HEK293 (cell line): ENCODE data around the gene IL24.
A peak's percentile ranks its signal among the peaks of the same experiment; 100 is the strongest.

ENCODE experiments used
- HIC1 ChIP-seq: fragments of 450-650 bp; formaldehyde crosslinking; IDR thresholded peaks from 2 replicates; pipeline ENCODE4 v1.5.1; 2016; ENCODE audit warnings: missing biosample characterization, missing genetic modification characterization
- HOXA7 ChIP-seq: sonication (generic); formaldehyde crosslinking; IDR thresholded peaks from 2 replicates; pipeline ENCODE4 v1.8.1; 2022; ENCODE audit warnings: missing genetic modification reagents, borderline replicate concordance
- HOXD13 ChIP-seq: sonication (generic); formaldehyde crosslinking; IDR thresholded peaks from 2 replicates; pipeline ENCODE4 v1.8.0; 2022; ENCODE audit warnings: missing genetic modification reagents, borderline replicate concordance
- KLF9 ChIP-seq: fragments of 450-650 bp; formaldehyde crosslinking; IDR thresholded peaks from 2 replicates; pipeline ENCODE4 v1.5.1; 2016; ENCODE audit warnings: missing biosample characterization, missing genetic modification characterization, low read depth
- MZF1 ChIP-seq: fragments of 450-650 bp; formaldehyde crosslinking; IDR thresholded peaks from 2 replicates; pipeline ENCODE4 v1.5.1; 2017; ENCODE audit warnings: missing biosample characterization, missing genetic modification characterization, borderline replicate concordance
- SCRT2 ChIP-seq: fragments of 450-650 bp; formaldehyde crosslinking; IDR thresholded peaks from 2 replicates; pipeline ENCODE4 v1.5.1; 2016; ENCODE audit warnings: missing biosample characterization, missing genetic modification characterization
- SP2 ChIP-seq: fragments of 450-650 bp; formaldehyde crosslinking; IDR thresholded peaks from 2 replicates; pipeline ENCODE4 v1.5.1; 2016; ENCODE audit warnings: missing biosample characterization, missing genetic modification characterization
- SP3 ChIP-seq: fragments of 450-650 bp; formaldehyde crosslinking; IDR thresholded peaks from 2 replicates; pipeline ENCODE4 v1.5.1; 2016; ENCODE audit warnings: missing biosample characterization, missing genetic modification characterization
- TCF7L2 ChIP-seq: IDR thresholded peaks from 2 replicates; pipeline ENCODE4 v1.6.1; 2011; ENCODE audit warnings: low read depth, mild to moderate bottlenecking, inconsistent platforms, low read length, moderate library complexity, borderline replicate concordance
- ZBTB17 ChIP-seq: fragments of 450-650 bp; formaldehyde crosslinking; IDR thresholded peaks from 2 replicates; pipeline ENCODE4 v1.5.1; 2016; ENCODE audit warnings: missing biosample characterization, missing genetic modification characterization
- ZBTB20 ChIP-seq: fragments of 450-650 bp; formaldehyde crosslinking; IDR thresholded peaks from 2 replicates; pipeline ENCODE4 v1.5.1; 2016; ENCODE audit warnings: missing biosample characterization, missing genetic modification characterization
- ZBTB48 ChIP-seq: fragments of 450-650 bp; formaldehyde crosslinking; IDR thresholded peaks from 2 replicates; pipeline ENCODE4 v1.5.1; 2016; ENCODE audit warnings: missing biosample characterization, missing genetic modification characterization
- ZEB2 ChIP-seq: fragments of 450-650 bp; formaldehyde crosslinking; IDR thresholded peaks from 2 replicates; pipeline ENCODE4 v1.5.1; 2016; ENCODE audit warnings: missing biosample characterization, missing genetic modification characterization
- ZFP3 ChIP-seq: fragments of 450-650 bp; formaldehyde crosslinking; IDR thresholded peaks from 2 replicates; pipeline ENCODE4 v1.5.1; 2016; ENCODE audit warnings: low read depth, missing biosample characterization, missing genetic modification characterization
- ZNF2 ChIP-seq: fragments of 450-650 bp; formaldehyde crosslinking; IDR thresholded peaks from 2 replicates; pipeline ENCODE4 v1.5.1; 2016; ENCODE audit warnings: missing biosample characterization, missing genetic modification characterization
- ZNF24 ChIP-seq: fragments of 450-650 bp; formaldehyde crosslinking; IDR thresholded peaks from 2 replicates; pipeline ENCODE4 v1.5.1; 2016; ENCODE audit warnings: missing biosample characterization, missing genetic modification characterization
- ZNF311 ChIP-seq: fragments of 450-650 bp; formaldehyde crosslinking; IDR thresholded peaks from 2 replicates; pipeline ENCODE4 v1.5.1; 2017; ENCODE audit warnings: missing biosample characterization, missing genetic modification characterization, borderline replicate concordance
- ZNF350 ChIP-seq: fragments of 450-650 bp; formaldehyde crosslinking; IDR thresholded peaks from 2 replicates; pipeline ENCODE4 v1.5.0; 2017; ENCODE audit warnings: missing biosample characterization, mild to moderate bottlenecking, missing genetic modification characterization
- ZNF37A ChIP-seq: fragments of 450-650 bp; IDR thresholded peaks from 2 replicates; pipeline ENCODE4 v1.5.1; 2018; ENCODE audit warnings: missing biosample characterization, missing genetic modification characterization
- ZNF416 ChIP-seq: fragments of 450-650 bp; formaldehyde crosslinking; IDR thresholded peaks from 2 replicates; pipeline ENCODE4 v1.5.1; 2016; ENCODE audit warnings: missing biosample characterization, missing genetic modification characterization
- ZNF426 ChIP-seq: fragments of 450-650 bp; formaldehyde crosslinking; IDR thresholded peaks from 2 replicates; pipeline ENCODE4 v1.5.1; 2017; ENCODE audit warnings: missing biosample characterization, missing genetic modification characterization, mild to moderate bottlenecking, inconsistent platforms, moderate library complexity
- ZNF623 ChIP-seq: fragments of 450-650 bp; formaldehyde crosslinking; IDR thresholded peaks from 2 replicates; pipeline ENCODE4 v1.5.1; 2016; ENCODE audit warnings: missing biosample characterization, missing genetic modification characterization
- ZNF626 ChIP-seq: fragments of 450-650 bp; sonication (Bioruptor Pico); formaldehyde crosslinking; IDR thresholded peaks from 2 replicates; pipeline ENCODE4 v1.5.1; 2018; ENCODE audit warnings: missing biosample characterization, missing genetic modification characterization, inconsistent platforms
- ZNF645 ChIP-seq: fragments of 450-650 bp; formaldehyde crosslinking; IDR thresholded peaks from 2 replicates; pipeline ENCODE4; 2016; ENCODE audit warnings: missing biosample characterization, missing genetic modification characterization
- ZNF658 ChIP-seq: fragments of 450-650 bp; formaldehyde crosslinking; IDR thresholded peaks from 2 replicates; pipeline ENCODE4; 2016; ENCODE audit warnings: missing biosample characterization, missing genetic modification characterization
- ZNF660 ChIP-seq: fragments of 450-650 bp; IDR thresholded peaks from 2 replicates; pipeline ENCODE4 v1.5.1; 2018; ENCODE audit warnings: missing biosample characterization, mild to moderate bottlenecking, missing genetic modification characterization
- ZNF701 ChIP-seq: fragments of 450-650 bp; formaldehyde crosslinking; IDR thresholded peaks from 2 replicates; pipeline ENCODE4 v1.5.1; 2016; ENCODE audit warnings: missing biosample characterization, missing genetic modification characterization
- ZNF785 ChIP-seq: fragments of 450-650 bp; formaldehyde crosslinking; IDR thresholded peaks from 2 replicates; pipeline ENCODE4 v1.5.1; 2016; ENCODE audit warnings: missing biosample characterization, missing genetic modification characterization
- TF ChIP-seq, protein P1 (sequence below): fragments of 450-650 bp; formaldehyde crosslinking; IDR thresholded peaks from 2 replicates; pipeline ENCODE4 v1.5.1; 2016; ENCODE audit warnings: missing biosample characterization, missing genetic modification characterization
- TF ChIP-seq, protein P2 (sequence below): fragments of 450-650 bp; formaldehyde crosslinking; IDR thresholded peaks from 2 replicates; pipeline ENCODE4 v1.5.1; 2016; ENCODE audit warnings: missing biosample characterization, missing genetic modification characterization, borderline replicate concordance
- TF ChIP-seq, protein P3 (sequence below): fragments of 450-650 bp; formaldehyde crosslinking; IDR thresholded peaks from 2 replicates; pipeline ENCODE4 v1.5.1; 2016; ENCODE audit warnings: missing biosample characterization, missing genetic modification characterization

Gene IL24

GRCh38 chr1:206909161-206909882 is 12.1 kb downstream of the IL24 start (continued):
- TF ChIP-seq HOXA7 (CRISPR knock-in tag) (no peak), ZNF623 (tag by site-specific recombination) (no peak), ZBTB48 (tag by site-specific recombination) (peak; percentile 59), ZNF416 (tag by site-specific recombination) (no peak), ZBTB20 (tag by site-specific recombination) (peak; percentile 62), ZNF645 (tag by site-specific recombination) (no peak), KLF9 (no peak), ZNF24 (tag by site-specific recombination) (no peak), HOXD13 (CRISPR knock-in tag) (no peak), HIC1 (tag by site-specific recombination) (0 out of 2 replicates have a peak, but pooled peaks have one; percentile 41), ZNF660 (tag by site-specific recombination) (0 out of 2 replicates have a peak, but pooled peaks have one; percentile 16), ZNF785 (no peak), ZNF2 (tag by site-specific recombination) (peak; percentile 48; the same call in 1 of the 2 replicates), SCRT2 (tag by site-specific recombination) (peak; percentile 76), ZNF658 (tag by site-specific recombination) (no peak), TCF7L2 (no peak), ZNF350 (tag by site-specific recombination) (no peak), ZNF311 (tag by site-specific recombination) (no peak), ZNF37A (tag by site-specific recombination) (no peak), ZEB2 (tag by site-specific recombination) (peak; percentile 82), ZNF701 (tag by site-specific recombination) (no peak), ZNF626 (no peak), SP3 (tag by site-specific recombination) (peak; percentile 78), ZFP3 (no peak), ZBTB17 (tag by site-specific recombination) (no peak), MZF1 (tag by site-specific recombination) (no peak), SP2 (tag by site-specific recombination) (peak; percentile 62), ZNF426 (no peak)
- TF ChIP-seq, protein P1, sequence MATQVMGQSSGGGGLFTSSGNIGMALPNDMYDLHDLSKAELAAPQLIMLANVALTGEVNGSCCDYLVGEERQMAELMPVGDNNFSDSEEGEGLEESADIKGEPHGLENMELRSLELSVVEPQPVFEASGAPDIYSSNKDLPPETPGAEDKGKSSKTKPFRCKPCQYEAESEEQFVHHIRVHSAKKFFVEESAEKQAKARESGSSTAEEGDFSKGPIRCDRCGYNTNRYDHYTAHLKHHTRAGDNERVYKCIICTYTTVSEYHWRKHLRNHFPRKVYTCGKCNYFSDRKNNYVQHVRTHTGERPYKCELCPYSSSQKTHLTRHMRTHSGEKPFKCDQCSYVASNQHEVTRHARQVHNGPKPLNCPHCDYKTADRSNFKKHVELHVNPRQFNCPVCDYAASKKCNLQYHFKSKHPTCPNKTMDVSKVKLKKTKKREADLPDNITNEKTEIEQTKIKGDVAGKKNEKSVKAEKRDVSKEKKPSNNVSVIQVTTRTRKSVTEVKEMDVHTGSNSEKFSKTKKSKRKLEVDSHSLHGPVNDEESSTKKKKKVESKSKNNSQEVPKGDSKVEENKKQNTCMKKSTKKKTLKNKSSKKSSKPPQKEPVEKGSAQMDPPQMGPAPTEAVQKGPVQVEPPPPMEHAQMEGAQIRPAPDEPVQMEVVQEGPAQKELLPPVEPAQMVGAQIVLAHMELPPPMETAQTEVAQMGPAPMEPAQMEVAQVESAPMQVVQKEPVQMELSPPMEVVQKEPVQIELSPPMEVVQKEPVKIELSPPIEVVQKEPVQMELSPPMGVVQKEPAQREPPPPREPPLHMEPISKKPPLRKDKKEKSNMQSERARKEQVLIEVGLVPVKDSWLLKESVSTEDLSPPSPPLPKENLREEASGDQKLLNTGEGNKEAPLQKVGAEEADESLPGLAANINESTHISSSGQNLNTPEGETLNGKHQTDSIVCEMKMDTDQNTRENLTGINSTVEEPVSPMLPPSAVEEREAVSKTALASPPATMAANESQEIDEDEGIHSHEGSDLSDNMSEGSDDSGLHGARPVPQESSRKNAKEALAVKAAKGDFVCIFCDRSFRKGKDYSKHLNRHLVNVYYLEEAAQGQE, result peak; percentile 54; the same call in 1 of the 2 replicates
- TF ChIP-seq, protein P2, sequence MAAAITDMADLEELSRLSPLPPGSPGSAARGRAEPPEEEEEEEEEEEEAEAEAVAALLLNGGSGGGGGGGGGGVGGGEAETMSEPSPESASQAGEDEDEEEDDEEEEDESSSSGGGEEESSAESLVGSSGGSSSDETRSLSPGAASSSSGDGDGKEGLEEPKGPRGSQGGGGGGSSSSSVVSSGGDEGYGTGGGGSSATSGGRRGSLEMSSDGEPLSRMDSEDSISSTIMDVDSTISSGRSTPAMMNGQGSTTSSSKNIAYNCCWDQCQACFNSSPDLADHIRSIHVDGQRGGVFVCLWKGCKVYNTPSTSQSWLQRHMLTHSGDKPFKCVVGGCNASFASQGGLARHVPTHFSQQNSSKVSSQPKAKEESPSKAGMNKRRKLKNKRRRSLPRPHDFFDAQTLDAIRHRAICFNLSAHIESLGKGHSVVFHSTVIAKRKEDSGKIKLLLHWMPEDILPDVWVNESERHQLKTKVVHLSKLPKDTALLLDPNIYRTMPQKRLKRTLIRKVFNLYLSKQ, result no peak
- TF ChIP-seq, protein P3, sequence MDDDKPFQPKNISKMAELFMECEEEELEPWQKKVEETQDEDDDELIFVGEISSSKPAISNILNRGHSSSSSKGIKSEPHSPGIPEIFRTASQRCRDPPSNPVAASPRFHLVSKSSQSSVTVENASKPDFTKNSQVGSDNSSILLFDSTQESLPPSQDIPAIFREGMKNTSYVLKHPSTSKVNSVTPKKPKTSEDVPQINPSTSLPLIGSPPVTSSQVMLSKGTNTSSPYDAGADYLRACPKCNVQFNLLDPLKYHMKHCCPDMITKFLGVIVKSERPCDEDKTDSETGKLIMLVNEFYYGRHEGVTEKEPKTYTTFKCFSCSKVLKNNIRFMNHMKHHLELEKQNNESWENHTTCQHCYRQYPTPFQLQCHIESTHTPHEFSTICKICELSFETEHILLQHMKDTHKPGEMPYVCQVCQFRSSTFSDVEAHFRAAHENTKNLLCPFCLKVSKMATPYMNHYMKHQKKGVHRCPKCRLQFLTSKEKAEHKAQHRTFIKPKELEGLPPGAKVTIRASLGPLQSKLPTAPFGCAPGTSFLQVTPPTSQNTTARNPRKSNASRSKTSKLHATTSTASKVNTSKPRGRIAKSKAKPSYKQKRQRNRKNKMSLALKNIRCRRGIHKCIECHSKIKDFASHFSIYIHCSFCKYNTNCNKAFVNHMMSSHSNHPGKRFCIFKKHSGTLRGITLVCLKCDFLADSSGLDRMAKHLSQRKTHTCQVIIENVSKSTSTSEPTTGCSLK, result no peak
